Kidney epithelial cell (primary cell): Measurements from ENCODE around the gene VSTM1. TPM values are rescaled to one million over a fixed set of nuclear protein-coding genes. Genes with fewer than 3 reads are reported as not detected.

Source experiments
- DNase-seq: peaks from one replicate; pipeline ENCODE4 v3.0.0-alpha.2; 2010; ENCODE audit warnings: low read depth
- H3K27me3 ChIP-seq: 2 replicates; pipeline ENCODE4 v1.6.0; 2011; ENCODE audit warnings: low read length; ENCODE audit not compliant: control insufficient read depth, insufficient read depth
- H3K36me3 ChIP-seq: 2 replicates; pipeline ENCODE4 v1.5.1; 2011; ENCODE audit warnings: low read length; ENCODE audit not compliant: control insufficient read depth, insufficient read depth
- H3K4me3 ChIP-seq: 2 replicates; pipeline ENCODE4 v1.5.1; 2011; ENCODE audit warnings: low read depth, mild to moderate bottlenecking, control low read depth, low read length
- CTCF ChIP-seq: IDR thresholded peaks from 2 replicates; pipeline ENCODE4 v1.5.1; 2011; ENCODE audit warnings: mild to moderate bottlenecking, moderate library complexity, low read length, control low read depth, inconsistent platforms; ENCODE audit not compliant: insufficient read depth, poor library complexity, severe bottlenecking
- total RNA-seq: library from RNA; depleted of rRNA; stranded (reverse); fragments of >200 nt; gene quantifications from 2 replicates; pipeline ENCODE4 v1.2.3, GENCODE V29; 2015

VSTM1 gene
- total RNA-seq, 1 donor from 2014 or later = not detected

- no peak overlapping the region for H3K4me3 ChIP-seq
- no peaks in the 10 kb centered on the region for H3K36me3 ChIP-seq
- no peak for DNase-seq
- no peaks in the 10 kb centered on the region for H3K27me3 ChIP-seq
- TF ChIP-seq CTCF = no peak
These were observed 13.6 kb upstream of the VSTM1 start for GRCh38 chr19:54077334-54077733.

GRCh38 chr19:54074851-54075250 lies 11.2 kb upstream of the VSTM1 start:
- Histone ChIP-seq H3K4me3 (no peak overlapping the region), H3K27me3 (no peaks in the 10 kb centered on the region), H3K36me3 (no peaks in the 10 kb centered on the region)
- no peak for DNase-seq
- TF ChIP-seq CTCF = no peak

- no peaks in the 10 kb centered on the region for H3K27me3 ChIP-seq
- no peak overlapping the region for H3K4me3 ChIP-seq
- no peak for TF ChIP-seq CTCF
- no peaks in the 10 kb centered on the region for H3K36me3 ChIP-seq
- DNase-seq = no peak
These were observed 10.1 kb upstream of the VSTM1 start for GRCh38 chr19:54073829-54074228.

- H3K36me3 ChIP-seq = no peaks in the 10 kb centered on the region
- TF ChIP-seq CTCF = no peak
- no peak for DNase-seq
- no peak overlapping the region for H3K4me3 ChIP-seq
- no peaks in the 10 kb centered on the region for H3K27me3 ChIP-seq
These were observed 5.8 kb upstream of the VSTM1 start for GRCh38 chr19:54069470-54069869.

- H3K36me3 ChIP-seq = no peaks in the 10 kb centered on the region
- no peaks in the 10 kb centered on the region for H3K27me3 ChIP-seq
- DNase-seq = no peak
- H3K4me3 ChIP-seq = no peak overlapping the region
- no peak for TF ChIP-seq CTCF
These were observed 1.1 kb downstream of the VSTM1 start for GRCh38 chr19:54062643-54063042.

GRCh38 chr19:54047616-54048015 lies 16.1 kb downstream of the VSTM1 start:
- DNase-seq = no peak
- Histone ChIP-seq H3K36me3 (no peaks in the 10 kb centered on the region), H3K27me3 (no peaks in the 10 kb centered on the region), H3K4me3 (no peak overlapping the region)
- no peak for TF ChIP-seq CTCF
